ENCODE measurements around the gene DDRGK1. TPM values are rescaled to one million over a fixed set of nuclear protein-coding genes. Genes with fewer than 3 reads are reported as not detected.
"Not testable (repeated sequence)": the region's sequence is repeated elsewhere in the genome, so short reads cannot be mapped to it uniquely, and the experiment has no call there.

DDRGK1 gene
- total and polyA plus RNA-seq, 4 donors: 16.8 to 72.4 (median 48.5) TPM

GRCh38 chr20:3218307-3218988 lies 14.0 kb upstream of the DDRGK1 start:
- peaks cover 0 to 6% (median 2%) of the 10 kb centered on the region in 4 donors for H3K4me1 ChIP-seq (ENCODE audit: control insufficient read depth in 4 of 4, insufficient read depth in 4 of 4, low read length in 3 of 4)
- no peak overlapping the region for H3K9ac ChIP-seq (ENCODE audit: low read depth in 1 of 2, low read length in 2 of 2)
- H3K9me3 ChIP-seq (ENCODE audit: control insufficient read depth in 4 of 4, low read length in 3 of 4): no peaks in the 10 kb centered on the region
- peak; percentile 85 for DNase-seq (ENCODE audit: low spot score)
- no peak overlapping the region for H3K4me3 ChIP-seq (ENCODE audit: low read depth in 1 of 3, low read length in 3 of 3)
- TF ChIP-seq FOXA2 (IDR thresholded peaks at IDR 0.05) (no peak), CTCF (IDR thresholded peaks at IDR 0.05; ENCODE audit: low read depth, low read length, missing input control) (peak; percentile 73), RAD21 (IDR thresholded peaks at IDR 0.05) (peak; percentile 61 to 86)
- H3K36me3 ChIP-seq (ENCODE audit: control insufficient read depth in 4 of 4, insufficient read depth in 3 of 4, low read depth in 1 of 4, low read length in 3 of 4): peaks cover 10 to 18% (median 14%) of the 10 kb centered on the region in 4 donors
- no peaks in the 10 kb centered on the region for H3K27me3 ChIP-seq (ENCODE audit: control insufficient read depth in 4 of 4, insufficient read depth in 4 of 4, low read length in 3 of 4)
- 27% methylated on average over 30 of the region's 30 CpGs for WGBS
- no peak overlapping the region for H3K27ac ChIP-seq (ENCODE audit: low read depth in 1 of 2, low read length in 2 of 2)

GRCh38 chr20:3215359-3215917 lies 11.0 kb upstream of the DDRGK1 start:
- 96% methylated on average over 7 of the region's 7 CpGs for WGBS
- not testable (repeated sequence) for H3K9me3 ChIP-seq (ENCODE audit: control insufficient read depth in 4 of 4, low read length in 3 of 4); H3K9ac ChIP-seq (ENCODE audit: low read depth in 1 of 2, low read length in 2 of 2); H3K27me3 ChIP-seq (ENCODE audit: control insufficient read depth in 4 of 4, insufficient read depth in 4 of 4, low read length in 3 of 4); H3K4me3 ChIP-seq (ENCODE audit: low read depth in 1 of 3, low read length in 3 of 3); DNase-seq (ENCODE audit: low spot score); H3K4me1 ChIP-seq (ENCODE audit: control insufficient read depth in 4 of 4, insufficient read depth in 4 of 4, low read length in 3 of 4); H3K27ac ChIP-seq (ENCODE audit: low read depth in 1 of 2, low read length in 2 of 2)
- H3K36me3 ChIP-seq (ENCODE audit: control insufficient read depth in 4 of 4, insufficient read depth in 3 of 4, low read depth in 1 of 4, low read length in 3 of 4): peaks cover 0 to 13% (median 6%) of the 10 kb centered on the region in 4 donors

- Histone ChIP-seq H3K9ac (ENCODE audit: low read depth in 1 of 2, low read length in 2 of 2) (no peak overlapping the region), H3K27me3 (ENCODE audit: control insufficient read depth in 4 of 4, insufficient read depth in 4 of 4, low read length in 3 of 4) (no peaks in the 10 kb centered on the region), H3K27ac (ENCODE audit: low read depth in 1 of 2, low read length in 2 of 2) (no peak overlapping the region), H3K36me3 (ENCODE audit: control insufficient read depth in 4 of 4, insufficient read depth in 3 of 4, low read depth in 1 of 4, low read length in 3 of 4) (peaks cover 0 to 13% (median 5%) of the 10 kb centered on the region in 4 donors), H3K9me3 (ENCODE audit: control insufficient read depth in 4 of 4, low read length in 3 of 4) (no peaks in the 10 kb centered on the region), H3K4me1 (ENCODE audit: control insufficient read depth in 4 of 4, insufficient read depth in 4 of 4, low read length in 3 of 4) (peaks cover 4 to 17% (median 13%) of the 10 kb centered on the region in 4 donors), H3K4me3 (ENCODE audit: low read depth in 1 of 3, low read length in 3 of 3) (no peak overlapping the region)
- WGBS: 93% methylated on average over 7 of the region's 7 CpGs
- TF ChIP-seq MAX (IDR thresholded peaks at IDR 0.05) (no peak), JUND (IDR thresholded peaks at IDR 0.05) (no peak), HNF4A (conservative IDR thresholded peaks at IDR 0.05) (no peak), NR2F2 (IDR thresholded peaks at IDR 0.05) (no peak), RXRA (IDR thresholded peaks at IDR 0.05) (no peak), RAD21 (IDR thresholded peaks at IDR 0.05) (no peak), HNF4G (IDR thresholded peaks at IDR 0.05) (no peak), EGR1 (IDR thresholded peaks at IDR 0.05; ENCODE audit: low read depth in 2 of 2) (no peak), GABPA (IDR thresholded peaks at IDR 0.05 in 1 of 2, conservative IDR thresholded peaks at IDR 0.05 in 1 of 2) (no peak), SP1 (IDR thresholded peaks at IDR 0.05) (no peak)
- no peak for DNase-seq (ENCODE audit: low spot score)
These were observed 8.7 kb upstream of the DDRGK1 start for GRCh38 chr20:3213226-3213625.

Measured in liver (tissue), 9 donors.